ENCODE data around the gene MRC1.

MRC1 gene

GRCh38 chr10:17842641-17843040 lies 33.5 kb downstream of the MRC1 start:
- TF ChIP-seq MYC (IDR thresholded peaks at IDR 0.05; ENCODE audit: low read depth, low read length) (no peak), POLR2A (IDR thresholded peaks at IDR 0.05; ENCODE audit: extremely low read depth, insufficient read length) (no peak), MAX (IDR thresholded peaks at IDR 0.05; ENCODE audit: low read depth, low read length) (no peak)
- no peak overlapping the region for H3K4me3 ChIP-seq (ENCODE audit: low read depth, low read length)

GRCh38 chr10:17847585-17848296 lies 38.6 kb downstream of the MRC1 start:
- TF ChIP-seq POLR2A (IDR thresholded peaks at IDR 0.05; ENCODE audit: extremely low read depth, insufficient read length) (no peak), CTCF (IDR thresholded peaks at IDR 0.05; ENCODE audit: low read depth, low read length) (no peak), MYC (IDR thresholded peaks at IDR 0.05; ENCODE audit: low read depth, low read length) (no peak), MAX (IDR thresholded peaks at IDR 0.05; ENCODE audit: low read depth, low read length) (no peak)
- H3K4me3 ChIP-seq (ENCODE audit: low read depth, low read length), result no peak overlapping the region
- peak; percentile 0 for DNase-seq (ENCODE audit: low read depth)

More at GRCh38 chr10:17842641-17843040, 33.5 kb downstream of the MRC1 start:
- no peak for DNase-seq (ENCODE audit: low read depth)

- H3K4me3 ChIP-seq (ENCODE audit: low read depth, low read length), result no peak overlapping the region
- no peak for DNase-seq (ENCODE audit: low read depth)
- TF ChIP-seq MYC (IDR thresholded peaks at IDR 0.05; ENCODE audit: low read depth, low read length) (no peak), CTCF (IDR thresholded peaks at IDR 0.05; ENCODE audit: low read depth, low read length) (no peak), POLR2A (IDR thresholded peaks at IDR 0.05; ENCODE audit: extremely low read depth, insufficient read length) (no peak), MAX (IDR thresholded peaks at IDR 0.05; ENCODE audit: low read depth, low read length) (no peak)
Measured at GRCh38 chr10:17848646-17849045, 39.5 kb downstream of the MRC1 start.

- no peak overlapping the region for H3K4me3 ChIP-seq (ENCODE audit: low read depth, low read length)
- no peak for DNase-seq (ENCODE audit: low read depth)
- no peak for TF ChIP-seq MAX (IDR thresholded peaks at IDR 0.05; ENCODE audit: low read depth, low read length)
- no peak for TF ChIP-seq POLR2A (IDR thresholded peaks at IDR 0.05; ENCODE audit: extremely low read depth, insufficient read length)
- TF ChIP-seq MYC (IDR thresholded peaks at IDR 0.05; ENCODE audit: low read depth, low read length), result no peak
Measured at GRCh38 chr10:17850501-17850900, 41.4 kb downstream of the MRC1 start.

GRCh38 chr10:17851611-17852010 lies 42.5 kb downstream of the MRC1 start:
- no peak overlapping the region for H3K4me3 ChIP-seq (ENCODE audit: low read depth, low read length)
- no peak for TF ChIP-seq POLR2A (IDR thresholded peaks at IDR 0.05; ENCODE audit: extremely low read depth, insufficient read length)
- no peak for TF ChIP-seq CTCF (IDR thresholded peaks at IDR 0.05; ENCODE audit: low read depth, low read length)
- TF ChIP-seq MYC (IDR thresholded peaks at IDR 0.05; ENCODE audit: low read depth, low read length), result no peak
- TF ChIP-seq MAX (IDR thresholded peaks at IDR 0.05; ENCODE audit: low read depth, low read length), result no peak
- DNase-seq (ENCODE audit: low read depth), result peak; percentile 7

GRCh38 chr10:17854044-17854652 lies 45.0 kb downstream of the MRC1 start:
- no peak overlapping the region for H3K4me3 ChIP-seq (ENCODE audit: low read depth, low read length)
- no peak for TF ChIP-seq POLR2A (IDR thresholded peaks at IDR 0.05; ENCODE audit: extremely low read depth, insufficient read length)
- no peak for TF ChIP-seq MAX (IDR thresholded peaks at IDR 0.05; ENCODE audit: low read depth, low read length)
- no peak for TF ChIP-seq MYC (IDR thresholded peaks at IDR 0.05; ENCODE audit: low read depth, low read length)
- no peak for TF ChIP-seq CTCF (IDR thresholded peaks at IDR 0.05; ENCODE audit: low read depth, low read length)
- peak; percentile 2 for DNase-seq (ENCODE audit: low read depth)

Data from NB4 (cell line).